Naive thymus-derived CD4-positive, alpha-beta T cell (primary cell): Measurements from ENCODE around the gene RFX3. TPM values are rescaled to one million over a fixed set of nuclear protein-coding genes. Genes with fewer than 3 reads are reported as not detected.

Experiments
- ATAC-seq: fragments of 150-1000 bp; cut with Tn5 transposase; 2 replicates; pipeline ENCODE4 v1.10.0; 2021; ENCODE audit warnings: mild to moderate bottlenecking, moderate library complexity
- CTCF ChIA-PET: fragments of 350-600 bp; sonication (Branson Sonifier 250); formaldehyde crosslinking; loops from one replicate; lab custom pipeline; 2021; ENCODE audit warnings: antibody characterized with exemption; lab: Charles Lee
- POLR2A ChIA-PET: fragments of 350-600 bp; sonication (Branson Sonifier 250); formaldehyde crosslinking; loops from one replicate; lab custom pipeline; 2021; ENCODE audit warnings: antibody characterized with exemption, inconsistent platforms; lab: Charles Lee
- DNase-seq, 9 donors: peaks; one replicate each; pipeline versions ENCODE4 v3.0.0 to v3.0.0-alpha.2; 2020 to 2022; ENCODE audit warnings: mixed read lengths in 1 of 9
- H3K27ac ChIP-seq: one replicate; pipeline ENCODE4 v1.7.0; 2013; ENCODE audit warnings: mild to moderate bottlenecking, low read depth, low read length, moderate library complexity
- H3K27me3 ChIP-seq, 2 donors: one replicate each; pipeline ENCODE4 v1.7.0; 2013; ENCODE audit warnings: low read length in 2 of 2, mild to moderate bottlenecking in 2 of 2, moderate library complexity in 2 of 2; ENCODE audit not compliant: control insufficient read depth in 2 of 2, insufficient read depth in 2 of 2
- H3K36me3 ChIP-seq, 3 experiments: 1 replicate in 2 of 3; 2 replicates in 1 of 3; pipeline ENCODE4 v1.7.0; 2013; ENCODE audit warnings: low read length in 3 of 3, mild to moderate bottlenecking in 3 of 3, moderate library complexity in 1 of 3; ENCODE audit not compliant: insufficient read depth in 3 of 3, control insufficient read depth in 2 of 3
- H3K4me1 ChIP-seq, 2 donors: one replicate each; pipeline ENCODE4 v1.7.0; 2013; ENCODE audit warnings: low read length in 2 of 2, mild to moderate bottlenecking in 2 of 2, moderate library complexity in 1 of 2; ENCODE audit not compliant: control insufficient read depth in 2 of 2, insufficient read depth in 2 of 2
- H3K4me3 ChIP-seq: 2 replicates; pipeline ENCODE4 v1.7.0; 2013; ENCODE audit warnings: mild to moderate bottlenecking, low read length
- H3K9me3 ChIP-seq, 3 experiments: 1 replicate in 2 of 3; 2 replicates in 1 of 3; pipeline ENCODE4 v1.7.0; 2013; ENCODE audit warnings: low read length in 3 of 3; ENCODE audit not compliant: control insufficient read depth in 2 of 3
- H3K27ac Mint-ChIP-seq, 9 donors: one replicate each; pipeline ENCODE4 v1.8.0; 2020 to 2022; ENCODE audit warnings: mixed read lengths in 9 of 9, mild to moderate bottlenecking in 8 of 9, moderate library complexity in 5 of 9, inconsistent platforms in 2 of 9
- H3K27me3 Mint-ChIP-seq, 5 donors: one replicate each; pipeline ENCODE4 v1.8.0; 2021 to 2022; ENCODE audit warnings: mixed read lengths in 5 of 5, mild to moderate bottlenecking in 1 of 5
- H3K36me3 Mint-ChIP-seq, 5 donors: one replicate each; pipeline ENCODE4 v1.8.0; 2020 to 2022; ENCODE audit warnings: mixed read lengths in 5 of 5, mild to moderate bottlenecking in 3 of 5, inconsistent platforms in 1 of 5
- H3K4me1 Mint-ChIP-seq, 7 donors: one replicate each; pipeline ENCODE4 v1.8.0; 2020 to 2022; ENCODE audit warnings: mixed read lengths in 7 of 7, mild to moderate bottlenecking in 3 of 7, inconsistent platforms in 1 of 7
- H3K4me3 Mint-ChIP-seq, 10 donors: one replicate each; pipeline ENCODE4 v1.8.0; 2020 to 2022; ENCODE audit warnings: mild to moderate bottlenecking in 10 of 10, mixed read lengths in 10 of 10, moderate library complexity in 6 of 10, inconsistent platforms in 2 of 10
- H3K9me3 Mint-ChIP-seq, 11 donors: one replicate each; pipeline ENCODE4 v1.8.0; 2020 to 2022; ENCODE audit warnings: mixed read lengths in 11 of 11, mild to moderate bottlenecking in 4 of 11, inconsistent platforms in 1 of 11, moderate library complexity in 1 of 11
- intact Hi-C, 2 donors: fragments of 100-400 bp; cut with micrococcal nuclease; formaldehyde crosslinking; loops; one replicate each; pipeline ENCODE4 v1.15.1; 2023
- polyA plus RNA-seq, 2 donors: library from polyadenylated mRNA; unstranded; fragments of 300-500 nt; fragmentation: Illumina TruSeq; gene quantifications; one replicate each; pipeline ENCODE4 v1.2.3, GENCODE V29; 2021
- total RNA-seq, 6 experiments: library from RNA in 5 of 6; stranded (reverse) in 5 of 6; gene quantifications; 1 replicate in 5 of 6; 2 replicates in 1 of 6; pipeline ENCODE4 v1.2.3 and lab custom pipeline; 2021 to 2026

The RFX3 gene
- total and polyA plus RNA-seq, 7 experiments from 2014 or later: 6.2 to 31.7 (median 24.7) TPM

- intact Hi-C loops: no loop called here
- Mint-ChIP-seq H3K27ac (no peak overlapping the region), H3K4me3 (no peak overlapping the region), H3K27me3 (no peaks in the 10 kb centered on the region), H3K36me3 (peaks cover 0 to 53% (median 21%) of the 10 kb centered on the region in 5 donors), H3K4me1 (peaks cover 0 to 2% (median 0%) of the 10 kb centered on the region in 7 donors), H3K9me3 (no peaks in the 10 kb centered on the region)
- Histone ChIP-seq H3K4me1 (no peaks in the 10 kb centered on the region), H3K9me3 (no peaks in the 10 kb centered on the region), H3K36me3 (no peaks in the 10 kb centered on the region), H3K27me3 (no peaks in the 10 kb centered on the region), H3K27ac (no peak overlapping the region), H3K4me3 (no peak overlapping the region)
- ChIA-PET POLR2A (no interaction called here), CTCF (no interaction called here)
- no peak for ATAC-seq
- DNase-seq: no peak
Measured at GRCh38 chr9:3548648-3549047, 22.8 kb upstream of the RFX3 start.

GRCh38 chr9:3541206-3541605, 15.4 kb upstream of the RFX3 start:
- ChIA-PET POLR2A (interaction anchor here (0.7 to 1.9 kb wide), 2 partner anchors 11 to 14 kb away, joined by 5 to 7 read pairs; partner anchors contain the start of gene RFX3), CTCF (no interaction called here)
- H3K4me3 Mint-ChIP-seq: no peak overlapping the region
- intact Hi-C loops: no loop called here
- no peak overlapping the region for H3K27ac Mint-ChIP-seq
- H3K9me3 Mint-ChIP-seq: peaks cover 0 to 8% (median 0%) of the 10 kb centered on the region in 11 donors
- H3K4me1 ChIP-seq: no peaks in the 10 kb centered on the region
- H3K9me3 ChIP-seq: no peaks in the 10 kb centered on the region
- no peak for DNase-seq
- H3K36me3 Mint-ChIP-seq: peaks cover 0 to 19% (median 10%) of the 10 kb centered on the region in 5 donors
- H3K27me3 ChIP-seq: no peaks in the 10 kb centered on the region
- ATAC-seq: no peak
- H3K4me1 Mint-ChIP-seq: peaks cover 0 to 28% (median 5%) of the 10 kb centered on the region in 7 donors
- no peak overlapping the region for H3K4me3 ChIP-seq
- H3K36me3 ChIP-seq: no peaks in the 10 kb centered on the region
- no peaks in the 10 kb centered on the region for H3K27me3 Mint-ChIP-seq
- H3K27ac ChIP-seq: no peak overlapping the region

GRCh38 chr9:3534614-3535404, 9.0 kb upstream of the RFX3 start:
- no peaks in the 10 kb centered on the region for H3K9me3 ChIP-seq
- POLR2A ChIA-PET: interaction anchor here (0.5 to 1.7 kb wide), 2 partner anchors 8 to 45 kb away, joined by 5 to 8 read pairs; no protein-coding TSS in a partner anchor
- peaks cover under 1 to 6% of the 10 kb centered on the region in 2 donors for H3K4me1 ChIP-seq
- H3K9me3 Mint-ChIP-seq: peaks cover 0 to 5% (median 0%) of the 10 kb centered on the region in 11 donors
- CTCF ChIA-PET: interaction anchor here (0.6 kb wide), 1 partner anchor 681 kb away, joined by 3 read pairs; no protein-coding TSS in a partner anchor
- H3K27me3 Mint-ChIP-seq: no peaks in the 10 kb centered on the region
- no peak overlapping the region for H3K4me3 Mint-ChIP-seq
- peaks cover 0 to 31% (median 3%) of the 10 kb centered on the region in 5 donors for H3K36me3 Mint-ChIP-seq
- peak overlapping the region in 2 of 9 donors; percentile 10 to 78 for H3K27ac Mint-ChIP-seq
- no peaks in the 10 kb centered on the region for H3K36me3 ChIP-seq
- ATAC-seq: no peak
- peaks cover 6 to 36% (median 28%) of the 10 kb centered on the region in 7 donors for H3K4me1 Mint-ChIP-seq
- intact Hi-C loops: no loop called here
- H3K27me3 ChIP-seq: no peaks in the 10 kb centered on the region
- no peak for DNase-seq
- no peak overlapping the region for H3K4me3 ChIP-seq
- H3K27ac ChIP-seq: no peak overlapping the region

DNA sequence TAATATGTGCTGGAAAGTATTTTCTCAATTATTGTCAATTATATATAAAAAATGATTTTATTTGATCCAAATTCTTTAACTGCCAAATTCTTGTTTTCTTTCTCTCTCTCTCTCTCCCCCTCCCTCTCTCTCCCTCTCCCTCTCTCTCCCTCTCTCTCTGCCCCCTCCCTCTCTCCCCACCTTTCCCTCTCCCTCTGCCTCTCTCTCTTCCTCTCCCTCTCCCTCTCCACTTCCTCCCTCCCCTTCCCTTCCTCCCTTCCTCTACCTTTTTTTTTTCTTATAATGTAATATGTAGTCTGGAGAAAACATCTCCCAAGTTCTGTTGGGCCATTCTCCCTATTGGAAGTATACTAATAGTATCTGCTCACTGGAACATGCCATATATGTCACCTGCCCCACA, 6.4 kb upstream of the RFX3 start:
- no peak for ATAC-seq
- Histone ChIP-seq H3K4me1 (peaks cover 26 to 31% of the 10 kb centered on the region in 2 donors), H3K27ac (no peak overlapping the region), H3K27me3 (no peaks in the 10 kb centered on the region), H3K4me3 (no peak overlapping the region), H3K9me3 (no peaks in the 10 kb centered on the region), H3K36me3 (no peaks in the 10 kb centered on the region)
- no peaks in the 10 kb centered on the region for H3K27me3 Mint-ChIP-seq
- ChIA-PET POLR2A (no interaction called here), CTCF (no interaction called here)
- peaks cover 0 to 34% (median 4%) of the 10 kb centered on the region in 5 donors for H3K36me3 Mint-ChIP-seq
- H3K4me3 Mint-ChIP-seq: no peak overlapping the region
- H3K9me3 Mint-ChIP-seq: no peaks in the 10 kb centered on the region
- H3K27ac Mint-ChIP-seq: peak overlapping the region in 2 of 9 donors; percentile 51 to 66
- peaks cover 25 to 62% (median 54%) of the 10 kb centered on the region in 7 donors for H3K4me1 Mint-ChIP-seq
- no peak for DNase-seq
- intact Hi-C loops: no loop called here

- POLR2A ChIA-PET: interaction anchor here (1.0 to 3.5 kb wide), 6 partner anchors 12 to 1264 kb away, joined by 3 to 56 read pairs (median 14); partner anchors contain the start of gene RCL1
Measured at GRCh38 chr9:3528451-3528850, 2.6 kb upstream of the RFX3 start.

More at GRCh38 chr9:3528451-3528850, 2.6 kb upstream of the RFX3 start:
- peaks cover 27 to 69% (median 61%) of the 10 kb centered on the region in 7 donors for H3K4me1 Mint-ChIP-seq
- H3K9me3 ChIP-seq: no peaks in the 10 kb centered on the region
- H3K27ac ChIP-seq: peak overlapping the region; percentile 100
- intact Hi-C loops: loop anchor here (2.0 to 5.0 kb wide), 7 partner anchors 14 to 1924 kb away; partner anchors contain the start of genes PLGRKT (in 2 of the 2), PLPP6 (in 2 of the 2), AK3 (in 1 of the 2) and CD274 (in 1 of the 2)
- H3K27ac Mint-ChIP-seq: peak overlapping the region; percentile 93 to 100 (median 99)
- H3K36me3 ChIP-seq: peaks cover 0 to 3% (median 0%) of the 10 kb centered on the region in 3 experiments
- H3K27me3 ChIP-seq: no peaks in the 10 kb centered on the region
- peaks cover 0 to 15% (median 0%) of the 10 kb centered on the region in 11 donors for H3K9me3 Mint-ChIP-seq
- peaks cover 0 to 5% (median 0%) of the 10 kb centered on the region in 5 donors for H3K27me3 Mint-ChIP-seq
- CTCF ChIA-PET: no interaction called here
- ATAC-seq: no peak
- H3K36me3 Mint-ChIP-seq: peaks cover 0 to 30% (median 6%) of the 10 kb centered on the region in 5 donors
- peak in 8 of 9 donors; percentile 18 to 51 (median 44) for DNase-seq
- H3K4me1 ChIP-seq: peaks cover 28 to 37% of the 10 kb centered on the region in 2 donors
- peak overlapping the region; percentile 97 for H3K4me3 ChIP-seq
- peak overlapping the region; percentile 71 to 98 (median 90) for H3K4me3 Mint-ChIP-seq
